H1 (cell line): ENCODE measurements around the gene ZC3H12C. TPM values are rescaled to one million over a fixed set of nuclear protein-coding genes. Genes with fewer than 3 reads are reported as not detected.

ENCODE experiments used
- CTCF ChIA-PET: fragments of 300-600 bp; sonication (Branson Sonifier 250); formaldehyde crosslinking; loops from one replicate; lab custom pipeline; 2021; ENCODE audit not compliant: partially characterized antibody; lab: Charles Lee
- POLR2A ChIA-PET: fragments of 300-600 bp; sonication (Branson Sonifier 250); formaldehyde crosslinking; loops from one replicate; lab custom pipeline; 2021; ENCODE audit warnings: inconsistent platforms; ENCODE audit not compliant: partially characterized antibody; lab: Charles Lee
- DNase-seq, 2 experiments: peaks; one replicate each; pipeline versions ENCODE4 v3.0.0 to v3.0.0-alpha.2; 2010 to 2022; ENCODE audit warnings: low spot score in 2 of 2, low read depth in 1 of 2, mixed read lengths in 1 of 2
- FAIRE-seq: peaks from 2 replicates; lab custom pipeline; 2011; peaks lifted over from hg19 to GRCh38; lab: Jason Lieb, UNC
- H2AFZ ChIP-seq: 2 replicates; pipeline ENCODE4 v1.8.1; 2012; ENCODE audit warnings: low read length, inconsistent platforms
- H2AK5ac ChIP-seq: 2 replicates; pipeline ENCODE4 v1.6.1; 2013; ENCODE audit warnings: low read depth, low read length
- H2BK120ac ChIP-seq: replicated peaks from 2 replicates; pipeline ENCODE3; 2013; ENCODE audit warnings: low read depth, low read length, inconsistent platforms
- H2BK12ac ChIP-seq: 2 replicates; pipeline ENCODE4 v1.6.1; 2013; ENCODE audit warnings: low read depth, low read length
- H2BK15ac ChIP-seq: 2 replicates; pipeline ENCODE4 v1.6.1; 2013; ENCODE audit warnings: low read length
- H2BK20ac ChIP-seq: 2 replicates; pipeline ENCODE4 v1.6.1; 2013; ENCODE audit warnings: low read length
- H2BK5ac ChIP-seq: 2 replicates; pipeline ENCODE4 v1.6.1; 2013; ENCODE audit warnings: low read depth, low read length
- H3K14ac ChIP-seq: 2 replicates; pipeline ENCODE4 v1.6.1; 2013; ENCODE audit warnings: inconsistent platforms; ENCODE audit not compliant: insufficient read length
- H3K18ac ChIP-seq: 2 replicates; pipeline ENCODE4 v1.6.1; 2013; ENCODE audit warnings: low read length; ENCODE audit errors: extremely low read depth
- H3K23ac ChIP-seq: 2 replicates; pipeline ENCODE4 v1.6.1; 2013; ENCODE audit warnings: inconsistent platforms; ENCODE audit not compliant: insufficient read length
- H3K23me2 ChIP-seq: 2 replicates; pipeline ENCODE4 v1.6.1; 2013; ENCODE audit warnings: low read depth, low read length
- H3K27ac ChIP-seq: 2 replicates; pipeline ENCODE4 v1.6.1; 2011; ENCODE audit warnings: low read depth, low read length, inconsistent platforms
- H3K27me3 ChIP-seq, 4 experiments: replicated peaks in 1 of 4; 1 replicate in 1 of 4; 2 replicates in 3 of 4; pipeline versions ENCODE4 v1.6.1 to v1.8.1; 2011 to 2013; ENCODE audit warnings: low read length in 3 of 4, mild to moderate bottlenecking in 3 of 4, inconsistent platforms in 2 of 4, mixed read lengths in 2 of 4, moderate library complexity in 1 of 4; ENCODE audit not compliant: control insufficient read depth in 3 of 4, insufficient read depth in 3 of 4; ENCODE audit errors: extremely low read depth in 1 of 4
- H3K36me3 ChIP-seq, 4 experiments: 2 replicates each; pipeline versions ENCODE4 v1.6.1 to v1.8.1; 2011 to 2013; ENCODE audit warnings: mild to moderate bottlenecking in 4 of 4, low read length in 3 of 4, moderate library complexity in 2 of 4, control low read depth in 1 of 4, inconsistent platforms in 1 of 4; ENCODE audit not compliant: insufficient read depth in 4 of 4, control insufficient read depth in 2 of 4
- H3K4ac ChIP-seq: replicated peaks from 2 replicates; pipeline ENCODE3; 2013; ENCODE audit warnings: low read length, low read depth, mixed read lengths, inconsistent platforms; ENCODE audit not compliant: insufficient read length
- H3K4me1 ChIP-seq, 4 experiments: replicated peaks in 1 of 4; 1 replicate in 1 of 4; 2 replicates in 3 of 4; pipeline versions ENCODE4 v1.6.1 to v1.8.1; 2011 to 2013; ENCODE audit warnings: low read length in 3 of 4, inconsistent platforms in 2 of 4, mixed read lengths in 1 of 4; ENCODE audit not compliant: insufficient read depth in 4 of 4, control insufficient read depth in 3 of 4
- H3K4me2 ChIP-seq, 2 experiments: 2 replicates each; pipeline versions ENCODE4 v1.6.1 to v1.8.1; 2011 to 2013; ENCODE audit warnings: low read depth in 2 of 2, low read length in 2 of 2, control low read depth in 1 of 2, inconsistent platforms in 1 of 2, mild to moderate bottlenecking in 1 of 2; ENCODE audit not compliant: insufficient read depth in 1 of 2
- H3K4me3 ChIP-seq, 4 experiments: fragments of 200-600, 300-600 bp in 1 of 4; sonication (generic), shearing (Covaris generic), sonication (Bioruptor Twin) in 1 of 4; 2 replicates each; pipeline versions ENCODE4 v1.5.1 to v1.8.1; 2011 to 2016; ENCODE audit warnings: low read length in 4 of 4, low read depth in 3 of 4, control low read depth in 2 of 4, inconsistent platforms in 2 of 4, mild to moderate bottlenecking in 2 of 4, mixed read lengths in 1 of 4, moderate library complexity in 1 of 4; ENCODE audit not compliant: insufficient read depth in 2 of 4; ENCODE audit errors: extremely low read depth in 1 of 4
- H3K56ac ChIP-seq: replicated peaks from 2 replicates; pipeline ENCODE3; 2013; ENCODE audit warnings: low read depth, mild to moderate bottlenecking, mixed read lengths, low read length, inconsistent platforms; ENCODE audit not compliant: insufficient read length
- H3K79me1 ChIP-seq: 2 replicates; pipeline ENCODE4 v1.6.1; 2013; ENCODE audit warnings: low read depth, low read length, control low read depth
- H3K79me2 ChIP-seq, 2 experiments: 2 replicates each; pipeline versions ENCODE4 v1.6.1 to v1.8.1; 2012 to 2013; ENCODE audit warnings: low read length in 2 of 2, mild to moderate bottlenecking in 2 of 2, inconsistent platforms in 1 of 2; ENCODE audit not compliant: insufficient read depth in 2 of 2, control insufficient read depth in 1 of 2
- H3K9ac ChIP-seq, 4 experiments: replicated peaks in 1 of 4; 1 replicate in 1 of 4; 2 replicates in 3 of 4; pipeline versions ENCODE4 v1.6.1 to v1.8.1; 2011 to 2013; ENCODE audit warnings: low read depth in 3 of 4, low read length in 3 of 4, control low read depth in 2 of 4, mild to moderate bottlenecking in 2 of 4, moderate library complexity in 2 of 4, inconsistent platforms in 1 of 4; ENCODE audit errors: extremely low read depth in 1 of 4
- H3K9me3 ChIP-seq, 2 experiments: 2 replicates each; pipeline versions ENCODE4 v1.6.1 to v1.8.1; 2012 to 2013; ENCODE audit warnings: mild to moderate bottlenecking in 2 of 2, moderate library complexity in 2 of 2, control low read depth in 1 of 2, inconsistent platforms in 1 of 2, low read depth in 1 of 2, low read length in 1 of 2, mixed read lengths in 1 of 2; ENCODE audit not compliant: insufficient read depth in 2 of 2
- H4K20me1 ChIP-seq, 2 experiments: replicated peaks in 1 of 2; 2 replicates each; pipeline versions ENCODE3 to v1.8.1; 2011 to 2013; ENCODE audit warnings: inconsistent platforms in 2 of 2, low read length in 2 of 2, mild to moderate bottlenecking in 1 of 2; ENCODE audit not compliant: insufficient read depth in 2 of 2, control insufficient read depth in 1 of 2
- H4K5ac ChIP-seq: 2 replicates; pipeline ENCODE4 v1.6.1; 2013; ENCODE audit warnings: low read length, low read depth, mixed read lengths, inconsistent platforms; ENCODE audit not compliant: insufficient read length
- H4K8ac ChIP-seq: 2 replicates; pipeline ENCODE4 v1.8.0; 2013; ENCODE audit warnings: mild to moderate bottlenecking, moderate library complexity, low read length, inconsistent platforms; ENCODE audit not compliant: insufficient read depth; ENCODE audit errors: extremely low read depth
- H4K91ac ChIP-seq: replicated peaks from 2 replicates; pipeline ENCODE3; 2013; ENCODE audit warnings: low read length, mixed read lengths, inconsistent platforms; ENCODE audit not compliant: insufficient read length
- CHD2 ChIP-seq: IDR thresholded peaks from 2 replicates; pipeline ENCODE4 v1.6.1; 2012; ENCODE audit warnings: low read length, improper control_type of control experiment
- EZH2 ChIP-seq: fragments of 200-600 bp; sonication (generic); IDR thresholded peaks from 2 replicates; pipeline ENCODE4 v1.7.1; 2012; ENCODE audit warnings: low read depth, mild to moderate bottlenecking, moderate library complexity, low read length, inconsistent platforms; ENCODE audit not compliant: severe bottlenecking
- MAX ChIP-seq: IDR thresholded peaks from 2 replicates; pipeline ENCODE4 v1.6.1; 2012; ENCODE audit warnings: inconsistent platforms
- SP4 ChIP-seq: IDR thresholded peaks from 2 replicates; pipeline ENCODE4 v1.6.1; 2012; ENCODE audit warnings: low read length, inconsistent platforms
- TAF1 ChIP-seq: IDR thresholded peaks from 2 replicates; pipeline ENCODE4 v1.6.1; 2011; ENCODE audit warnings: mild to moderate bottlenecking, low read depth, low read length
- TBP ChIP-seq: IDR thresholded peaks from 2 replicates; pipeline ENCODE4 v1.6.1; 2011; ENCODE audit warnings: low read depth, low read length, improper control_type of control experiment
- polyA plus RNA-seq, 7 experiments: library from polyadenylated mRNA; depleted of rRNA in 3 of 7; stranded (reverse) in 5 of 7; unstranded in 2 of 7; fragments of >200 nt in 5 of 7; fragments of 200-250 nt in 2 of 7; gene quantifications; 1 replicate in 5 of 7; 2 replicates in 1 of 7; 4 replicates in 1 of 7; pipeline versions ENCODE4 v1.2.1 to v1.2.3, GENCODE V29; 2011 to 2013; ENCODE audit warnings: missing spikeins in 2 of 7, mixed read lengths in 2 of 7
- total RNA-seq: library from RNA; stranded (reverse); fragmentation: NEBNext Ultra II Directional; extraction: Animal tissue kit (Norgen Biotek cat#: 25700); gene quantifications from 2 replicates; pipeline ENCODE4 v1.2.1, GENCODE V29; 2021

ZC3H12C gene
- total and polyA plus RNA-seq, 2 of the 8 experiments (the other 6 are each of a cell fraction or from before 2014, with no cell fraction given): 2.0 to 2.7 TPM

GRCh38 chr11:110113505-110113904 is 20.3 kb downstream of the ZC3H12C start:
- POLR2A ChIA-PET: no interaction called here
- DNase-seq (no peak), FAIRE-seq (no peak)
- no peaks in the 10 kb centered on the region for H3K9me3 ChIP-seq
- H4K20me1 ChIP-seq: peaks cover 0 to 4% of the 10 kb centered on the region in 2 experiments
- H3K4me1 ChIP-seq: no peaks in the 10 kb centered on the region; a peak in 1 of 7 replicates
- CTCF ChIA-PET: interaction anchor here (1.0 kb wide), 1 partner anchor 15 kb away, joined by 3 read pairs; no protein-coding TSS in a partner anchor
- no peak overlapping the region for H3K9ac ChIP-seq
- H3K14ac ChIP-seq: no peak overlapping the region
- H4K91ac ChIP-seq: no peak overlapping the region
- H3K27ac ChIP-seq: no peak overlapping the region
- H4K5ac ChIP-seq: no peak overlapping the region
- TF ChIP-seq MAX (no peak), CHD2 (no peak), EZH2 (no peak), TBP (no peak), TAF1 (no peak), SP4 (no peak)
- no peak overlapping the region for H2BK12ac ChIP-seq
- H3K56ac ChIP-seq: no peak overlapping the region
- no peak overlapping the region for H2BK120ac ChIP-seq
- no peaks in the 10 kb centered on the region for H3K27me3 ChIP-seq
- no peak overlapping the region for H2AK5ac ChIP-seq
- no peak overlapping the region for H2BK20ac ChIP-seq
- H2BK15ac ChIP-seq: no peak overlapping the region
- no peaks in the 10 kb centered on the region for H3K23me2 ChIP-seq
- no peak overlapping the region for H4K8ac ChIP-seq
- H2BK5ac ChIP-seq: no peak overlapping the region
- H3K4me2 ChIP-seq: no peak overlapping the region
- no peaks in the 10 kb centered on the region for H3K79me1 ChIP-seq
- H3K23ac ChIP-seq: no peak overlapping the region
- no peaks in the 10 kb centered on the region for H3K36me3 ChIP-seq
- peaks cover 0 to 14% of the 10 kb centered on the region in 2 experiments; a peak in 2 of 4 replicates for H3K79me2 ChIP-seq
- no peak overlapping the region for H3K4me3 ChIP-seq
- no peak overlapping the region for H3K18ac ChIP-seq
- no peak overlapping the region for H2AFZ ChIP-seq
- H3K4ac ChIP-seq: no peak overlapping the region
